Stimulated activated CD4-positive, alpha-beta T cell treated with anti-CD3 and anti-CD28 coated beads, TNF-alpha, amount 100 ng/mL, for 1 hour (primary cell): ENCODE results near the gene F11R.
"Not testable (repeated sequence)": the region's sequence is repeated elsewhere in the genome, so short reads cannot be mapped to it uniquely, and the experiment has no call there.

ENCODE experiments used
- DNase-seq, 3 donors: peaks; one replicate each; pipeline ENCODE4 v3.0.0-alpha.2; 2020; ENCODE audit warnings: low read depth in 3 of 3, low spot score in 1 of 3

The F11R gene

DNA sequence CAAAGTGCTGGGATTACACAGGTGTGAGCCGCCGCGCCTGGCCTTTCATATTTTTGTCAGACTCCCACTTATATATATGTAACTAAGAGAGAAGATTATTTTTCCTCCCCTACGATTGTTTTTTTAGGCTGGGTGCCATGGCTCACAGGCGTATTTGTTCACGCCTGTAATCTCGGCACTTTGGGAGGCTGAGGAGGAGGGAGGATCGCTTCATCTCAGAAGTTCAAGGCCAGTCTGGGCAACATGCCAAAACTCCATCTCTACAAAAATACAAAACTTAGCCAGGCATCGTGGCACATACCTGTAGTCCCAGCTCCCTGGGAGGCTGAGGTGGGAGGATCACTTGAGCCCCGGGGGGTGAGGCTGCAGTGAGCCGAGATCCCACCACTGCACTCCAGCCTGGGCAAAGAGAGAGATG is 42.4 kb downstream of the F11R start:
- DNase-seq: no peak

DNA sequence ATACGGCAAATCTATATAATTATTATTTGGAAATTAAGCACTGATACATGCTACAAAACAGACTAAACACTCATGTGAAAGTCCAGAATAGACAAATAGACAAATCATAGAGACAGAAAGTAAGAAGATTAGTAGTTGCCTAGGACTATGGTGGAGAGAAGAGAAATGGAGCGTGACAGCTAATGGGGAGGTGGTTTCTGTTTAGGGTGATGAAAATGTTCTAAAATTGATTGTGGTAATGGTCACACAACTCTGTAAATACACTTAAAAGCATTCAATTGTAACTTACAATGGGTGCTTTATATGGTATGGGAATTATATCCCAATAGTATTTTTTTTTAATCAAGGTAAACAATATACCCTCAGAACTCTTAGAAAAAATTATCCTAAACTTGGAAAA is 45.9 kb downstream of the F11R start:
- no peak for DNase-seq

DNA sequence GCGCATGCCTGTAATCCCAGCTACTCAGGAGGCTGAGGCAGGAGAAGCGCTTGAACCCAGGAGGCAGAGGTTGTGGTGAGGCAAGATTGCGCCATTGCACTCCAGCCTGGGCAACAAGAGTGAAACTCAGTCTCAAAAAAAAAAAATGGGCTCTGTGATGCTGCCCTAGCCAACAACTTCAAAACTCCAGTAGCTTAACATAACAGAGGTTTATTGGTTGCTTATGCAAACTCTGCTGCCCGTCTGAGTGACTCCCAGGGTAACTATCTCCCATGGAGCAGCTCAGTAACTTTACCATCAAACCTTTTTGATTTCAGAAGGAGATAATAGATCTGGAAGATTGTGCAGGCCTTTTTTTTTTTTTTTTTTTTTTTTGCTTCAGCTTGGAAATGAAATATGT is 47.5 kb downstream of the F11R start:
- DNase-seq: no peak

DNA sequence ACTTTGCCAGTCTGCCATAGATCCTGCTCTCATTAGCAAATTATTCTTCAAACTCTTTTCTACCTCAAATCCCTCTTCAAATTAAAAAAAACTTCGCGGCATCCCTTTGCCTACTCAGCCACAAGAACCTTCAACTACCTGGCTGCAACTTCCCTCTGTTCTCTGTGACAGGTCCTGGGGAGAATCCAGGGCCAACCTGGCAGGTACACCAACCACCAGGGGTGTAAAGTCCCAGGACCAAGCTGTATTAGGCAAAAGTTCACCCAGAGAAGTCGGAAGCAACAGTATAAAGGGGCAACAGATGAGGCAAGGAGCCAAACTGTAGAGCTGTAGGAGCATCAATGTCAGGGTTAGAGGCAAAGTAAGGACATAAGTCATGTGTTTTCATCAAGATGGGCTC is 48.0 kb downstream of the F11R start:
- DNase-seq: no peak

DNA sequence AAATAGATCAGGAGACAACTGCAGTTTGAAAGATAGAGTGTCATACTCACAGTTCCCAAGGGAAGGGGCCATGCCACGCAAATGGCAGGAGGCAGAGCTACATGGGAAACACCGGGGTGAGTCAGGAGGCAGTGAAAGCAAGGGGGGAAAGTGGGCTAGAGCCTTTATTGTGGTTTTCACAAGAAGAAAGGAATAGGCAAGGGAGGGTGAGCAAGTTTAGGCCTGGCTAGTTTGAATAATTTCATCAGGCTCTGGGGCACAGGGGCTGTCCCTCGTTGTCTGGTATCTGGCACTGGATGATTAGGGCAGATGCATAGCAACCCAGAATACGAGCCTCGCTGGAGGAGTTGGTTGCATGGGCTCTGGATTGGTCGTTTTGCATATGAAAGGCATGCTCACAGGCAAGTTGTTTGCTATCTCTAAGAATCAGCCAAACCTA is 49.3 kb downstream of the F11R start:
- DNase-seq: no peak

DNA sequence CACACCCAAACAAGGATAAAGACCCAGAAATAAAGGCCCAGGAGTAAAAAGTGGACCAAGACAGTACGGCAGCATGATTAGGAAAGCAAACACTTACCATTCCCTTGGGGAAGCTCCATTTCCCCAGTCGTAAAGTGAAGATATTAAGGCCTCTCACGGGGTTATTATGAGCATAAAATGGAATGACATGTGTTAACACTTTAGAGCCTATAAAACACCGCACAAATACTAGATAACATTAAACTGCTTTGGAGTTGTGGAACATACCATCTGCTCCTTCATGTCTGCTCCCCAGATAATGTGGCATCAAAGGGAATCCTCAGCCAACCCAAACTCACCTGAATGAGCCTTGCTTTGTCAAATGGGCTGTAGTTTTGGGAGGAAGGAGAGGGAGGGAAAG is 57.4 kb downstream of the F11R start:
- no peak for DNase-seq

DNA sequence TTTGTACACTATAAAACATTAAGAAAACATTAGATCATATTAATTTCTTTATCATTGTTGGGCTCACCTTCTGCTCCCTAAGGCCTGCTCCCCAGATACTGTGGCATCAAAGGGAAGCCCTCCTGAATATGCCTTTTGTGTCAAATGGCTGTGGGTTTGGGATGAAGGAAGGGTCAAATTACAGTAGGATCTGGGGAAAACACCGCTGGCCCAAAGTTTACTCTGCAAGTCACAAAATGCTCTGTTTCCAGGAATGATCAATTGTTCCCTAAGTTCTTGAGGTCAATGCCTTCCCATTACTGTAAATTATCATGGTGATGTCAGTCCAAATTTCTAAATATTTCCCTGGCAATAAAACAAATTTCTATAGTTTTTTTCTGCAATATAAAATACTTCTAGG is 59.5 kb downstream of the F11R start:
- DNase-seq: no peak

DNA sequence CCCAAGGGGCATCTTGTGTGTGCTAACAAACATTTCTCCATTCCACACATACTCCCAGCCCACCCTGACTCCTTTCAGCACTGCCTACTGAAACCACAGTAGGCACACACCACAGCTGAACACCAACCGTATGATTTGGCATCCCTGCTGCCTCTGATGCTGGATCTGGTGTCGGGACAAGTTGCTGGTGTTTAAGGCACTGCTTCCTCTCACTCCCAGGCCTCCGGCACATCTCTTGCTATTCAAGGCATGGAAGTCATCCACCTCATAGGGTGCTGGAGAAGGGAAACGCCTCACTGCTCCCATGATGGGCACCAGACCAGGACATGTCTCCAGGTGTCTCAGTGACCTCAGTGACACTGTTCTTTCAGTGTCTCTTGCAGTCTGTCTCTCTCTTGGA is 64.0 kb downstream of the F11R start:
- no peak for DNase-seq

DNA sequence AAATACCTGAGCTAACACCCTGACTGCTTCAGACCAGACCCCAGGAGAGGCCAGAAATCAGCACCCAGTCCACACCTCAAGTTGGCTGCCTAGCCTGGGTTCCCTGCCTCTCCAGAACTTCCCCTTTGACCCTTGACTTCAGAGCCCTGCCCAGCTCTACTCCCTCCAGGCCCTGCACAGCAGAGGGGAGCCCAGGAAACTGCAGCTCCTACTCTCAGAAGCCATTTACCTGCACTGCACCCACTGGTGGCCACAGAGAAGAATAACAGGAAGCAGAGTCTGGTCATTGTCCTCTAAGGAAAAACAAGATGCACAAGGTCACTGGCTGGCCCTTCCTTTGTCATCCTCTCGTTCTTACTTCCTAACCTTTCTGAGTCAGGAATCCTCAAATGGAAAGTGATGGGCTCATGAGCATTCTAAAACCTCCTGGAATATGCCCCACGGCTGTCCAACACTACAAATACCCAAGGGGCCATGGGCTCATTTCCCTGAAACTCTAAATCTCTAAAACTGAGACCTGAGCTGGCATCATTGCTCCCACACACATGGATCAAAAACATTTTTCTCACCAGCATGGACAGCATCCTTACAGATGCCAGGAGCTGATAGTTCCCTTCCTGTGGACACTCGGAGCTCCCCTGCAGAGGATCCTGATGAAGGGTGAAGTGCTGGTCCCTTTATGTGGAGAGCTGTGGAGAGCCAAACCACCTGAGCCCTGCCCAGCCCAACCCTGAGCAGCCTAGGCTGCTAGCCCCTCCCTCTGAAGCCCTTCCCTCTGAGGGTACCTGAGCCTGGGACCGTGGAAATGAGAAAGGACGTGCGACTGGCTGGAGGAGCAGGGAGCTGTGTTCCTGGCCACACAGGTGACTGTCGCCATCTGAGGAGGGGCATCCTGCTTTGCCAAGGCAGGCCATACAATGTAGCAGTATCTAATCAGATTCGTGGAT is 66.5 kb downstream of the F11R start, which contains the start of gene ITLN2:
Gene ITLN2 (minus strand): TSS at position 652 of the 947 bp plus-strand sequence. CDS start 68 bp downstream, at position 584.
- peak in 1 of 3 donors; percentile 23 for DNase-seq

DNA sequence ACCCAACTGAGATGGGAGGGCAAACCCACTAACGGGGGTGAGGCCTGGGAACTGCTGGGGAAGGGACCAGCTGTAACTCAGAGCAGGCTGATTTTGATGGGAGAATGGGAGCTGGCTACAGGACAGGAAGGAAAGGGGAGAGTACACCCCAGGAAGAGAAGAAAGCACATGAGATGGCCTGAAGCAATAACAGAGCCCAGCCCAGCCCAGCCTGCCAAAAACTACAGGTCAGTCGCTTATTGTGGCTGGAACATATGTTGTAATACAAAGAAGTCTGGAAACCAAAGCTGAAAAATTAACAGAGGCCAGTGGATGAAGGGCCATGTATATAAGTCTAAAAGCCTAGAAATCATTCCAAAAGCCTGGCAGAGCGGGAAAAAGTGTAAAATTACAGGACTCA is 67.9 kb downstream of the F11R start:
- DNase-seq: no peak

DNA sequence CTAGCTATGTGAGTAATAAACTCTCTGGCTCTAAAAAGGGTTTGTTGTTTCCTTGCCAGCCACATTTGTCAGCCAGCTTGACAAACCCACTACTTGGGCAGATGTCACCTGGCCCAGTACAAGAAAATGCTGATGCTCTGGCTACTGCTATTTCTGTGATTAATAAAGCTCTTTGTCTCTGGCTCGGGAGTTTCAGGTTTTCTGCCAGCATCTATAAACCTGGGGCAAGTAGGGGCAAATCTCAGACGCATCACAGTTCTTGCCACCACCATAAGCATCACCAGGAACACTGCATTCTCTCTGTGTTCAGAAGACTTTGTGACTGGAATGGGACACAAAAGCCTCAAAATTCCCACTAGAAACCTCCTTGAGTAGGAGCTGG is 68.8 kb downstream of the F11R start:
- no peak for DNase-seq

DNA sequence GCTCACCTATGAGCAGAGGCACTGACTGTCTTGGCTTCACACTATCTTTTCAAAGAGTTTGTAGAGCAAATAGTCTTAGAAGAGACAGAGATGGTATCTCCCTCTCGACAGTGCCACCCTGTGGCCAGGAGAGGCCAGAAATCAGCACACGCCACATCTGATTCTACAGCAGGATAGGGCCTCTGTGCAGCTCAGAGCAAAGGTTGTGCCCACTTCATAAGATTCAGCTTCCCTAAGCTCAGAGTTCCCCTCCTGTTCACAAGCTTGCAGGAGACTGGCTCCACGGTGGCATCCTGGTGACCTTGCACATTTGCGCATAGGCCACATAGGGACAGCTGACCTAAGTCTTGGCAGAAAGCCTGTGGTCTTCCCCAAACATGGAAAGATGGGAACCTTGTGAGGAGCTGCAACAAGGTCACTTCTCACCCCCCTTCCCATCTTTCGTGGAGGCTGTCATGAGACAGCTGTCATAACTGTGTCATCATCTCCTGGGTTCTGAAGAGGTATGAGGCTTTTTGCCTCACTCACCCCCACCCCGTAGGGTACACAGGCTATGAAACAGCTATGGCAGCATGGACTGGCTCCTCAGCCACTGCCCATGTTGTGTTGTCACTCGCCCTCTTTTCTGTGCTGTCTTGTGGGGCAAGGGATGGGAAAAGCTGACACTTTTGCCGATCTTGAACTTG is 69.4 kb downstream of the F11R start:
- DNase-seq: peak in 2 of 3 donors; percentile 32 to 60

DNA sequence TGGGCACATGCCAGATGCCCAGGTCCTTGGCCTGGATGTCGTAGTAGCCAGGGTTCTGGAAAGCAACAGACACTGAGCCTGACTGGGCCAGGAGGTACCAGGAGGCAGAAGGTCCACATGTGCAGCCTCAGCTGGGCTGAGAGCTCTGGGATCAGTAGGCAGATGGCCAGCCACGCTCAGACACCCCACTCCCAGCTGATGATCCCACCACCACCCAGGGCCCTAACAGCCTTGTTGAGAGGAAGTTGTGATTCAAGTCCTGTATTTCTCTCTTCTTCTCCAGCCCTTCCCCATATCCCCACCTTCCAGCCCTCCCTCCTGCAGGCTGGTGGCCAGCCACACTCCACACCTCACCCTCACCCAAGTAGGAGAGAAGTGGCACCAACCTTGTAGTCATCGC is 70.3 kb downstream of the F11R start:
- DNase-seq: no peak

DNA sequence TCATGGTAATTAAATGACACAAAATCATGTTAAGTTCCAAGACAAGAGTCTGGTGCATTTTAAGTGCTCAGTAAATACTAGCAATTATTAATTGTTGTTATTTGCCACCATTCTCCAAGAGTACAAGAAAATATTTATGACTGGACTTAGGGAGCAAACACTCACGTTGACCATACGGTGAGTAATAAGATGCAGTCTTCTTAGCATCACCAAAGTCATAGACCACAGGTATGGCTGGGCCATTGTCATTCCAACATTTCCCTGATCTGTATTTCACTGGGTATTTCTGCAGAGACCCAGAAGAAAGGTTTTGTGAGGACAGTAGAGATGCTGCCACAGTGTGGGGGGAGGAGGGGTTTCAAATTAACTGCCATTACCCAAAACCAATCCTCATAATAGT is 71.1 kb downstream of the F11R start:
- no peak for DNase-seq

DNA sequence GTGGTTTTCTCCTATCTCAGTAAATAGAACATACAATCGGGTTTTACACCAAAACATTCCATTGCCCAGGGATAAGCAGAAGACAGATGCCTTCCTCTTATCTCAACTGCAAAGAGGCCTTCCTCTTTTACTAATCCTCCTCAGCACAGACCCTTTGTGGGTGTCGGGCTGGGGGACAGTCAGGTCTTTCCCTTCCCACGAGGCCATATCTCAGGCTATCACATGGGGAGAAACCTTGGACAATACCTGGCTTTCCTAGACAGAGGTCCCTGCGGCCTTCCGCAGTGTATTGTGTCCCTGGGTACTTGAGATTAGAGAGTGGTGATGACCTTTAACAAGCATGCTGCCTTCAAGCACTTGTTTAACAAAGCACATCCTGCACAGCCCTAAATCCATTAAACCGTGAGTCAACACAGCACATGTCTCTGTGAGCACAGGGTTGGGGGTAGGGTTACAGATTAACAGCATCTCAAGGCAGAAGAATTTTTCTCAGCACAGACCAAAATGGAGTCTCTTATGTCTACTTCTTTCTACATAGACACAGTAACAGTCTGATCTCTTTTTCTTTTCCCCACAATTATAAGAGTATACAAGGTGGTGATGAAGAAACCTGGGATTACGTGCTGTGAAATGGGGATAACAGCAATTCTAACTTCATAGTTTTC is 71.6 kb downstream of the F11R start:
- DNase-seq: not testable (repeated sequence)

DNA sequence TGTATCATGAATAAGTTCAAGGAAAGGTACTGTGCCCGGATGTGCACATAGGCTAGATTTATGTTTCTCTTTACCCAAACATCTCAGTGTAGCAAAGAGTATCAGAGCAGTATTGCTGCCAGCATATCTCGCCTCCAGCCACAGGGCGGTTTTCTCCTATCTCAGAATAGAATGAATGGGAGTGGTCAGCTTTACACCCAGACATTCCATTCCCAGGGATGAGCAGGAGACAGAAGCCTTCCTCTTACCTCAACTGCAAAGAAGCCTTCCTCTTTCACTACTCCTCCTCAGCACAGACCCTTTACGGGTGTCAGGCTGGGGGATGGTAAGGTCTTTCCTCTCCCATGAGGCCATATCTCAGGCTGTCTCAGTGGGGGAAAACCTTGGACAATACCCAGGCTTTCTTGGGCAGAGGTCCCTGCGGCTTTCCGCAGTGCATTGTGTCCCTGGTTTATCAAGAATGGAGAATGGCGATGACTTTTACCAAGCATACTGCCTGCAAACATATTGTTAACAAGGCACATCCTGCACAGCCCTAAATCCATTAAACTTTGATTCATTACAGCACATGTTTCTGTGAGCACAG is 73.7 kb downstream of the F11R start:
- DNase-seq: not testable (repeated sequence)

DNA sequence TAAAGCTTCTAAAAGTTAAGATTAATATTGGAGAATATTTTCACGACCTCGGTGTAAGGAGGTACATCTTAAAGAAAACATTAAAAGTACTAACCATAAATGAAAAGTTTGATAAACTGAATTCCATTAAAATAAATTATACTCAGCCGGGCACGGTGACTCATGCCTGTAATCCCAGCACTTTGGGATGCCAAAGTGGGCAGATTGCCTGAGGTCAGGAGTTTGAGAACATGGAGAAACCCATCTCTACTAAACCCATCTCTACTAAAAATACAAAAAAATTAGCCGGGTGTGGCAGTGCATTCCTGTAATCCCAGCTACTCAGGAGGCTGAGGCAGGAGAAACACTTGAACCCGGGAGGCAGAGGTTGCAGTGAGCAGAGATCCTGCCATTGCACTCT is 75.1 kb downstream of the F11R start:
- not testable (repeated sequence) for DNase-seq
